HCT116 (cell line): ENCODE measurements around the gene DHCR7. TPM values are rescaled to one million over a fixed set of nuclear protein-coding genes. Genes with fewer than 3 reads are reported as not detected.

Experiments used
- ATAC-seq: fragments of 200-7000 bp; cut with Tn5 transposase; 2 replicates; pipeline ENCODE4 v1.9.1; 2020; ENCODE audit warnings: mild to moderate bottlenecking, moderate library complexity
- BruUV-seq: library from RNA; stranded (reverse); fragments of 400-500 nt; replicated peaks from 2 replicates; lab custom pipeline; 2021; lab: Mats Ljungman, UMichigan
- CTCF ChIA-PET: fragments of 300-600 bp; sonication (Branson Sonifier 250); formaldehyde crosslinking; loops from one replicate; lab custom pipeline; 2021; ENCODE audit warnings: antibody characterized with exemption; lab: Charles Lee
- POLR2A ChIA-PET: fragments of 300-600, 350-600 bp; sonication (Branson Sonifier 250); formaldehyde crosslinking; loops from one replicate; lab custom pipeline; 2021; ENCODE audit warnings: antibody characterized with exemption; lab: Charles Lee
- RAD21 ChIA-PET, 2 experiments: fragments of 300-600 bp; sonication (Branson Sonifier 250); formaldehyde crosslinking; loops; one replicate each; lab custom pipeline; 2023; ENCODE audit warnings: low total read pairs in 2 of 2; ENCODE audit not compliant: uncharacterized antibody in 2 of 2, unreplicated experiment in 2 of 2, low non-redundant PET in 1 of 2; lab: Charles Lee
- DNase-seq: peaks from one replicate; pipeline ENCODE4 v3.0.0-alpha.2; 2010; ENCODE audit warnings: low read depth, low spot score
- H2AFZ ChIP-seq: fragments of 200-600 bp; shearing (Covaris generic), sonication (generic); 2 replicates; pipeline ENCODE4 v1.6.1; 2017; ENCODE audit warnings: low read depth, mixed run types, mixed read lengths, antibody characterized with exemption, low read length; ENCODE audit not compliant: poor library complexity, severe bottlenecking
- H3K27ac ChIP-seq: 2 replicates; pipeline ENCODE4 v1.5.1; 2012; ENCODE audit warnings: low read depth, low read length
- H3K27me3 ChIP-seq: fragments of 200-600 bp; sonication (generic); 2 replicates; pipeline ENCODE4 v1.6.1; 2016; ENCODE audit warnings: mixed run types, low read length, mixed read lengths; ENCODE audit not compliant: insufficient read depth
- H3K36me3 ChIP-seq, 2 experiments: fragments of 200-500 bp in 1 of 2; fragments of 200-600 bp in 1 of 2; sonication (Bioruptor generic) in 1 of 2; sonication (generic) in 1 of 2; 2 replicates each; pipeline versions ENCODE4 v1.5.1 to v1.6.1; 2014 to 2016; ENCODE audit warnings: low read length in 2 of 2, inconsistent platforms in 1 of 2, mixed read lengths in 1 of 2, mixed run types in 1 of 2; ENCODE audit not compliant: insufficient read depth in 2 of 2, control insufficient read depth in 1 of 2
- H3K4me1 ChIP-seq, 2 experiments: fragments of 200-600 bp in 1 of 2; sonication (generic) in 1 of 2; 2 replicates each; pipeline versions ENCODE4 v1.5.1 to v1.6.1; 2012 to 2017; ENCODE audit warnings: low read length in 2 of 2, inconsistent platforms in 1 of 2, mild to moderate bottlenecking in 1 of 2, mixed read lengths in 1 of 2, mixed run types in 1 of 2, moderate library complexity in 1 of 2; ENCODE audit not compliant: insufficient read depth in 2 of 2, control insufficient read depth in 1 of 2
- H3K4me2 ChIP-seq: fragments of 200-600 bp; sonication (generic); 2 replicates; pipeline ENCODE4 v1.6.1; 2017; ENCODE audit warnings: mixed run types, low read length, mixed read lengths
- H3K4me3 ChIP-seq, 2 experiments: fragments of 200-600 bp in 1 of 2; sonication (generic) in 1 of 2; replicated peaks in 1 of 2; 2 replicates each; pipeline ENCODE4 v1.5.1; 2011 to 2016; ENCODE audit warnings: low read length in 2 of 2, control low read depth in 1 of 2, low read depth in 1 of 2, mild to moderate bottlenecking in 1 of 2, mixed read lengths in 1 of 2, mixed run types in 1 of 2
- H3K79me2 ChIP-seq: fragments of 200-600 bp; sonication (generic); 2 replicates; pipeline ENCODE4 v1.6.1; 2017; ENCODE audit warnings: mild to moderate bottlenecking, mixed run types, low read length, moderate library complexity, mixed read lengths; ENCODE audit not compliant: insufficient read depth
- H3K9ac ChIP-seq: fragments of 200-600 bp; sonication (generic); 2 replicates; pipeline ENCODE4 v1.6.1; 2016; ENCODE audit warnings: low read length, mixed read lengths
- H3K9me2 ChIP-seq: fragments of 200-600 bp; sonication (generic), shearing (Covaris generic); 2 replicates; pipeline ENCODE4 v1.6.1; 2017; ENCODE audit warnings: mixed run types, mild to moderate bottlenecking, moderate library complexity; ENCODE audit not compliant: insufficient read depth
- H3K9me3 ChIP-seq, 2 experiments: fragments of 200-500 bp in 1 of 2; fragments of 200-600 bp in 1 of 2; sonication (Bioruptor generic) in 1 of 2; sonication (generic) in 1 of 2; 2 replicates each; pipeline ENCODE4 v1.6.1; 2014 to 2017; ENCODE audit warnings: low read length in 2 of 2, mixed read lengths in 2 of 2, inconsistent platforms in 1 of 2, low read depth in 1 of 2, mild to moderate bottlenecking in 1 of 2, mixed run types in 1 of 2, moderate library complexity in 1 of 2; ENCODE audit not compliant: control insufficient read depth in 1 of 2, insufficient read depth in 1 of 2
- H4K20me1 ChIP-seq: fragments of 200-600 bp; sonication (generic), shearing (Covaris generic); 2 replicates; pipeline ENCODE4 v1.6.1; 2017; ENCODE audit warnings: mixed run types, mild to moderate bottlenecking, moderate library complexity; ENCODE audit not compliant: insufficient read depth
- CBX3 ChIP-seq: IDR thresholded peaks from 2 replicates; pipeline ENCODE4 v1.6.1; 2012; ENCODE audit warnings: low read depth
- CEBPB ChIP-seq: IDR thresholded peaks from 2 replicates; pipeline ENCODE4 v1.6.1; 2012; ENCODE audit warnings: low read depth
- CTCF ChIP-seq, 3 experiments: fragments of 200-600 bp in 1 of 3; sonication (generic) in 1 of 3; IDR thresholded peaks in 2 of 3; conservative IDR thresholded peaks in 1 of 3; 2 replicates each; pipeline ENCODE4 v1.5.1; 2012 to 2017; ENCODE audit warnings: low read depth in 2 of 3, low read length in 2 of 3, antibody characterized with exemption in 1 of 3, borderline replicate concordance in 1 of 3, control low read depth in 1 of 3, mild to moderate bottlenecking in 1 of 3, mixed read lengths in 1 of 3, mixed run types in 1 of 3, moderate library complexity in 1 of 3; ENCODE audit not compliant: insufficient read depth in 1 of 3
- FOSL1 ChIP-seq: IDR thresholded peaks from 2 replicates; pipeline ENCODE4 v1.6.1; 2012; ENCODE audit warnings: low read depth
- RAD21 ChIP-seq: IDR thresholded peaks from 2 replicates; pipeline ENCODE4 v1.6.1; 2012; ENCODE audit warnings: low read depth, mild to moderate bottlenecking
- SIN3A ChIP-seq: IDR thresholded peaks from 2 replicates; pipeline ENCODE4 v1.6.1; 2012; ENCODE audit warnings: low read depth
- SRF ChIP-seq: IDR thresholded peaks from 2 replicates; pipeline ENCODE4 v1.6.1; 2012; ENCODE audit warnings: low read depth
- ZNF274 ChIP-seq: fragments of 200-500 bp; sonication (Bioruptor generic); IDR thresholded peaks from 2 replicates; pipeline ENCODE4 v1.6.1; 2014; ENCODE audit warnings: mild to moderate bottlenecking, low read depth, low read length, inconsistent platforms
- intact Hi-C: fragments of 100-400 bp; cut with micrococcal nuclease; formaldehyde crosslinking; loops from 2 replicates; pipeline ENCODE4 v1.10.0; 2022
- total RNA-seq: library from RNA; stranded (reverse); gene quantifications from one replicate; pipeline ENCODE4 v1.2.1, GENCODE V29; 2021; ENCODE audit not compliant: unreplicated experiment
- TF ChIP-seq, protein P1 (sequence below): IDR thresholded peaks from 2 replicates; pipeline ENCODE4 v1.6.1; 2012; ENCODE audit warnings: low read depth

The DHCR7 gene
- total RNA-seq, 1 experiment from 2014 or later, result 115 TPM

- Histone ChIP-seq H3K9me3 (no peaks in the 10 kb centered on the region), H3K27me3 (no peaks in the 10 kb centered on the region), H2AFZ (no peak overlapping the region), H3K4me2 (no peak overlapping the region), H4K20me1 (no peaks in the 10 kb centered on the region), H3K36me3 (peaks cover 22 to 39% of the 10 kb centered on the region in 2 experiments), H3K9me2 (no peaks in the 10 kb centered on the region)
- ChIA-PET CTCF (no interaction called here), POLR2A (no interaction called here)
- intact Hi-C loops, result no loop called here
- TF ChIP-seq SIN3A (no peak), SRF (no peak), CBX3 (no peak), ZNF274 (no peak), RAD21 (no peak), CEBPB (no peak), CTCF (IDR thresholded peaks at IDR 0.05 in 2 of 3, conservative IDR thresholded peaks at IDR 0.05 in 1 of 3; ENCODE audit: borderline replicate concordance in 1 of 3, insufficient read depth in 1 of 3, low read depth in 2 of 3, low read length in 2 of 3) (no peak), FOSL1 (no peak)
- TF ChIP-seq, protein P1, sequence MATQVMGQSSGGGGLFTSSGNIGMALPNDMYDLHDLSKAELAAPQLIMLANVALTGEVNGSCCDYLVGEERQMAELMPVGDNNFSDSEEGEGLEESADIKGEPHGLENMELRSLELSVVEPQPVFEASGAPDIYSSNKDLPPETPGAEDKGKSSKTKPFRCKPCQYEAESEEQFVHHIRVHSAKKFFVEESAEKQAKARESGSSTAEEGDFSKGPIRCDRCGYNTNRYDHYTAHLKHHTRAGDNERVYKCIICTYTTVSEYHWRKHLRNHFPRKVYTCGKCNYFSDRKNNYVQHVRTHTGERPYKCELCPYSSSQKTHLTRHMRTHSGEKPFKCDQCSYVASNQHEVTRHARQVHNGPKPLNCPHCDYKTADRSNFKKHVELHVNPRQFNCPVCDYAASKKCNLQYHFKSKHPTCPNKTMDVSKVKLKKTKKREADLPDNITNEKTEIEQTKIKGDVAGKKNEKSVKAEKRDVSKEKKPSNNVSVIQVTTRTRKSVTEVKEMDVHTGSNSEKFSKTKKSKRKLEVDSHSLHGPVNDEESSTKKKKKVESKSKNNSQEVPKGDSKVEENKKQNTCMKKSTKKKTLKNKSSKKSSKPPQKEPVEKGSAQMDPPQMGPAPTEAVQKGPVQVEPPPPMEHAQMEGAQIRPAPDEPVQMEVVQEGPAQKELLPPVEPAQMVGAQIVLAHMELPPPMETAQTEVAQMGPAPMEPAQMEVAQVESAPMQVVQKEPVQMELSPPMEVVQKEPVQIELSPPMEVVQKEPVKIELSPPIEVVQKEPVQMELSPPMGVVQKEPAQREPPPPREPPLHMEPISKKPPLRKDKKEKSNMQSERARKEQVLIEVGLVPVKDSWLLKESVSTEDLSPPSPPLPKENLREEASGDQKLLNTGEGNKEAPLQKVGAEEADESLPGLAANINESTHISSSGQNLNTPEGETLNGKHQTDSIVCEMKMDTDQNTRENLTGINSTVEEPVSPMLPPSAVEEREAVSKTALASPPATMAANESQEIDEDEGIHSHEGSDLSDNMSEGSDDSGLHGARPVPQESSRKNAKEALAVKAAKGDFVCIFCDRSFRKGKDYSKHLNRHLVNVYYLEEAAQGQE, result no peak
- TF ChIP-seq, all 23 proteins: peak for 0
- Histone ChIP-seq H3K9ac (no peak overlapping the region), H3K4me3 (no peak overlapping the region), H3K4me1 (no peaks in the 10 kb centered on the region), H3K27ac (no peak overlapping the region), H3K79me2 (no peaks in the 10 kb centered on the region; the same call in 1 of the 2 replicates)
- no peak for ATAC-seq
- RAD21 ChIA-PET, result no interaction called here
- no TSS peak for BruUV-seq
- DNase-seq, result no peak
Measured at GRCh38 chr11:71440021-71440755, 8.0 kb downstream of the DHCR7 start.
